KG1 (cell line): ENCODE measurements around the gene DPEP2.
"Not testable (repeated sequence)": the region's sequence is repeated elsewhere in the genome, so short reads cannot be mapped to it uniquely, and the experiment has no call there.

Experiments
- DNase-seq: peaks from one replicate; lab custom pipeline; 2025; lab: John Stamatoyannopoulos, UW

Gene DPEP2

DNA sequence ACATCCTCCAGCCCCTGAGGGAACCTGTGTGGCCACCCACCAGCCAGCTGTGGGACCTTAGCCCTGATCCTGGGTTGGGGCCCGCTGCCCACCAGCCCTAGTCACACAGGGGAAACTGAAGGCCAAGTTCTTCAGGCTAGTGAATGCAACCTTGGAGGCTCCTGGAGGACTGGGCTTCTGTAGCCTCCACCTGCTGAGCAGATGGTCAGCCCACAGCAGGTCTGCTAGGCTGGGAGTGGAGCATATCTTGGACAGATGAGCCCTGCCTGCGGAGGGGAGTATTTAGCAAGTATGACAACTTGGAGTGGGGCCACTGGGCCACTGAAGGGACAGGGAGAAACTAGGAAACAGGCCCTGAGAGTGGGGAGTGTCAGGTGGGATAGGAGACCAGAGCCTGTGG lies 23.1 kb downstream of the DPEP2 start:
- no peak for DNase-seq

DNA sequence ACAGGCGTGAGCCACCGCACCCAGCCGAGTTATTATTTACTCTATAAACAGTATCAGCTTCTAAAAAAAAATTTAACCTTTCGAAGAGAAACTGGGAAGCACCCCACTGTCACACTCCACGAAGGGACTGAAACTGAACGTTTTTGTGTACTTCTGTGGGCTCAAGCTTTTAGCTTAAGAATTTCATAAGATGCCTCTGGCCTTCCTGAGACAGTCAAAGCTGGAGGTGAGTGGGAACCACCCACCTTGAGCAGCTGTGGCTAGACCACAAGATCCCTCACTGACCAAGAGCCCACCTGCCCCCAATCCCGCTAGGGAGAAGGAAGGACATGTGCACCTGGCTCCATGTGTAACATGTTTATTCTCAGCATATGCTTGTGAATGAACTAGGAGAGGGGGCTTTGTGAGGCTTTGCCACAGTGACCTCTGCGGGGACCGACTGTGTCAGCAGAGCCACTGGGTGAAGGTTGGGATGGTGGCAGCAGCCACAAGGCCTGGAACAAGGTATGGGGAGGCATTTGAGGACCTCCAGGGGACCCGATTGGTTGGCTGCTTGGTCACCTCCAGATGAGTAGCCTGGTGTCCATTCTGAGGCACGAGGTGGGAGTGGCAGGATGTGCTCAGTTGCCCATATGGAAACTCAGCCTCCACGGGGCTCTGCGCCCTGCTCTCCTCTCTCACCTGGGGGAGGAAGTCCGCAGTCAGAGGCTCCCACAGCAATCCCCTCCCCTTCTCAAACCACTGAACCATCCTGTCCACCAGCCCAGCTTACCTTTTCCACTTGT lies 23.8 kb downstream of the DPEP2 start:
- DNase-seq, result no peak

DNA sequence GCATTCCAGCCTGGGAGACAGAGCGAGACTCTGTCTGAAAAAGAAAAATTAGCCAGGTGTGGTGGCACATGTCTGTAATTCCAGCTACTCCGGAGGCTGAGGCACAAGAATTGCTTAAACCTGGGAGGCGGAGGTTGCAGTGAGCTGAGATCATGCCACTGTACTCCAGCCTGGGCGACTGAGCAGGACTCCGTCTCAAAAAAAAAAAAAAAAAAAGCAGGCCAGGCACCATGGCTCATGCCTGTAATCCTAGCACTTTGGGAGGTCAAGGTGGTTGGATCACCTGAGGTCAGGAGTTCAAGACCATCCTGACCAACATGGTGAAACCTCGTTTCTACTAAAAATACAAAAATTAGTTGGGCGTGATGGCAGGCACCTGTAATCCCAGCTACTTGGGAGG lies 27.0 kb downstream of the DPEP2 start:
- DNase-seq, result not testable (repeated sequence)

DNA sequence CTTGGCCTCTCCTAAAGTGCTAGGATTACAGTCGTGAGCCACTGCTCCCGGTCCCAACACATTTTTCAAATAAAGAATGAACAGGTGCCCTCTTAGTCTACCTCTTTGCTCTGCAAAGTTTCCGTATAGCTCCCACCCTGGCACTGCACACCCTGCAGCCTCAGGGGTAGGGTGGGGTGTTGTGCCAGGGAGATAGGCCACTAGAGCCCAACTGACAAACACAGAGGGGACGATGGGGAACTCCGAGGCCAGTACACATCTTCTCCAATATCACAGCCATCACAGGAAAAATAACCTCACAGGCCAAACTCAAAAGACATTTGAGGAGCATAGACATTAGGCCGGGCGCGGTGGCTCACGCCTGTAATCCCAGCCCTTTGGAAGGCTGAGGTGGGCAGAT lies 28.2 kb downstream of the DPEP2 start:
- no peak for DNase-seq

DNA sequence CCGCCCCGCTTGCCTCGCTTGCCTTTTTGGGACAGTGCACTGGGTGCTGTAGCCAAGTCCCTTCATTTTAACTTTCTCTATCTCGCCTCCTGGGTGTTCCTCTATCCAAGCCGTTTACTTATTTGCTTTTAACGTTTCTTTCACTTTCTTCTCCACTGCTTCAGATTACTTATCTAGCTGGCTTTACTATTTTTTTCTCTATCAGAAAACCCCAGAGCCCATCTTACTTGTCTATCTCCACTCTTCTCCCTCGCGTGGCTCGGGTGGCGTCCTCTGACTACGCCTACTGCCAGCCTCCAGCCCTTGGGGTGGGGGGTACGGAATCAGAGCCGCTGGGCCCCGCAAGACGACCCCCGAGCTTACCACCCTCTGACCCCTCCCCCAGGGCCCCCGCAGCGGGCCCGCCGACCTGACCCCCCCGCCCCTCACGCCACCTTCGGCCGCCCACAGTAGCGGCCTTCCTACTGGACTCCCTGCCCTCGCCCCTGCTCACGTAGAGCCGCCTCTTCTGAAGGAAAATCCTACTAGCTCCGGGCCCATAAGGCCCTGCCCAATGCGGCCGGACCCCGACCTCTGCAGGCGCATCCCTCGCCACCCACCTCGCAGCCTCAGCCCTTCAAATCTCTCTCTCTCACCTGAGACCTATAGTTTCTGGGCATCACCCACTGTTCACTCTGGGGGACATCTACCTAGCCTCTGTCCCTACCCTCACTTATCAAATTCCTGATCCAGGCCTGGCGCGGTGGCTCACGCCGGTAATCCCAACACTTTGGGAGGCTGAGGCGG lies 29.8 kb downstream of the DPEP2 start:
- no peak for DNase-seq

DNA sequence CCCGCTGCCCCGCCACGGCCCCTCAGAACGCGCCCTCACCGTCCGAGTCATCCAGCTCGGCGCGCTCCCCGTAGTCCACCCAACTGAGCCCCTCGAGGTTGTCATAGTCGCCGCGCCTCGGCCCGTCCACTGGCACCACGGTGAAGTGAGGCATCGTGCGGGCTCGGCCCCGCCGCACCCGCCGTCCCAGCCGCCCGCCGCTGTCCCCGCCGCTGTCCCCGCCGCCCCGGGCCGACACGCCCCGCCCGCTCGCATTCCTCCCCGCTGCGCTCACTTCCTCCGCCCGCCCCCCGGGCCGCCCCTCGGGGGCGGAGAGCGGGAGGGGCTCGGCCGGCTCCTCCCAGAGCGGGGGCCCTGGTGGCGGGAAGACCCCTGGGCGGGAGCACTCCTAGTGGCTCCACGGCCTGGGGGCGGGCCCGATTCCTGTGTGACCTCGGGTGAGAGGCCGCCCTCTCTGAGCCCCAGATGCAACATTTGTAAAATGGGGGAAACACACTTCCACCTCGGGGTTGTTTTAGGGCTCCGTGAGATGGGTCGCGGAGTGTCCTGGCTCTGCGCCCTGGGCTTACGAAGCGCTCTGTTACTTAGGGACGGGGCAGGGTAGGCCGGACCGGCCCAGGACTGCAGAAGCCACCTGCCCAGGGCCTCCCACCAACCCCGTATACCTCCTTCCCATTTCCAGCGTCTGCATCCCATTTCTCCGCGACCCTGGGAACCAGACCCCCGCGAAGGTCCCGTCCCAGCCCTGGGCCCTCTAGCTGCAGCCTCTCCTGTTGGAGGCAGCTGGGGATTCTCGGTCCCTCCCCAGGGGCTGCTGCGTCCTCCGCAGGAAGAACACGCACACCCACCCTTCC lies 30.7 kb downstream of the DPEP2 start, which contains the start of gene SLC12A4:
TSS of gene SLC12A4 (minus strand) at position 238 of the 854 bp plus-strand sequence. CDS start at position 154, 84 bp downstream.
- peak; percentile 43 for DNase-seq

DNA sequence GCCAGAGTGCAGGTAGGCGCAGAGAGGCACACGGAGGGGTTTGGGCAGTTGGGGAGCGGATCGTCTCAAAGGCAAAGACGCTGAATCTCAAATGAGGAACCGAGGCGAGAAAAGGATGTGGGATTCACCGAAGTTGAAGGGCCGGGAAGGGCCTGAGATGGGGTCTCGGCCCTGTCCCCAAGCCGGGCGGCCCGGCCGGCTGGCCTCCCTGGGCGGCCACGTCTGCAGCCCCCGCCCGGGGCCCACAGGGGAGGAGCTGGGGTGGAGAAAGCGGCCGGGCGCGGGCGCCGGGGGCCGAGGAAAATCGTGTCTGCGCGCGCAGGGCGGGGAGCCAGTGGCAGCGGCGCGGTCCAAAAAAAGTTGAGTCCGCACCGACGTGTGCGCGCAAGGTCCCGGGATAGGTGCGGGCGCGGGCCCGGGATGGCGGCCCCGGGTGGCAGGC lies 31.3 kb downstream of the DPEP2 start:
- DNase-seq, result no peak

DNA sequence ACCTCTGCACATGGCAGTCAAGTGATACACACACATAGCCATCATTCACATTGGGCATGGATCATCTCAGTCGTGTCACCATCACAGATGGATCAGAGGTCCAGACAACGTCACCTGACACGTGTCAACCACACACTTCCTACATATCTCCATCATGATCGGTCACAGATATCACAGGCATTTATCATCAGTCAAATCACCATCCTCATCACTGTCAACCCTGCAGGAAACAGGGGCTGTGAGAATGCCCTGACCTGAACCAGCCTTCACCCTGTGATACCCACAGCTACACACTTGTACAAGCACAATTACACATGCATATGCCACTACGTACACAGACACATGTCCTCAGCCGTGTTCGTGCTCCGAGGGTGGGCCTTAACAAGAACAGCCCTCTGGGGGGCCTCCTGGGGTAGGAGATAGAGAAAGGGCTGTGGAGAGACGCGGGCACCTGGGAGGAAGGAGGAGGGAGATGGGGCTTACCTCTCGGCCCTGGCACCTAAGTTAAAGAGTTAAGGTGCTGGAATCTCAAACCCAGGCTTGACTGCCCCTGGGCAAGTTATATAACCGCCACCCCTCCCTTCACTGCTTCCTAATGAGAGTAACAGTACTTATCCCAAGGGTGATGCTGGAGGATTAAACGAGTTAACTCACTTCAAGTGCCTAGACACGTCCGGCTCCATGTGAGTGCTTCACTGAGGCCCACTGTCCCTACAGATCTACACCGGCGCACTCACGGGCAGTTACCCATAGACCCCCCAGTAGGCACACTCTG lies 31.9 kb downstream of the DPEP2 start:
- DNase-seq, result no peak

DNA sequence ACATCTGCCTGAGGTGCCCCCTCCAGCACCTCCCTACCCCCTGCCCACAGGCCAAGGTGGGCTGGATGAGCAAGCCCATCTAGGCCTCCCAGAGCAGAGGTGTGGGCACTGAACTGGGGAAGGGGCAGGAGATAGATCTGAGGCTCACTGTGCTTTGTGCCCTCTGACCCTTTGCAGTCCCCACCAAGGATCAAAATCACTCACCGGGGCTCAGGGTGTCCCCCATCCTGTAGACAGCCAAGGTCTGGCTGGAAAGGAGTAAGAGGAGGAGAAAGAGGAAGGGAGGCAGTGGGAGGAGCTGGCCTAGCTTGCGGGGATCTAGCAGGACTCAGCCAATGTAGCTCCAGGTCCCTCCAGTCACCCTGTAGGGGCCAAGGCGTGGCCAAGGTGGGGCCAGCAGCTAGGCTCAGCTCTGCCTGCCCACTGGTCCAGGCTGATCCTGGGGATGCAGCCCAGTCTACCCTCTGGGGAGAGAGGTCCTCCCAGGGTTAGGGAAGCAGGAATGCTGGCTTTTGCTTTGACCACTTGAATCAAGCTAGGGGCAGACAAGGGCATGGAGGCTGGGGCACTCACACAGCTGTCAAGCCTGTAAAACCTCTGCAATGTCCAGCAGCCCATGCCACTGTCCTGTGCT lies 32.6 kb downstream of the DPEP2 start:
- DNase-seq, result no peak

DNA sequence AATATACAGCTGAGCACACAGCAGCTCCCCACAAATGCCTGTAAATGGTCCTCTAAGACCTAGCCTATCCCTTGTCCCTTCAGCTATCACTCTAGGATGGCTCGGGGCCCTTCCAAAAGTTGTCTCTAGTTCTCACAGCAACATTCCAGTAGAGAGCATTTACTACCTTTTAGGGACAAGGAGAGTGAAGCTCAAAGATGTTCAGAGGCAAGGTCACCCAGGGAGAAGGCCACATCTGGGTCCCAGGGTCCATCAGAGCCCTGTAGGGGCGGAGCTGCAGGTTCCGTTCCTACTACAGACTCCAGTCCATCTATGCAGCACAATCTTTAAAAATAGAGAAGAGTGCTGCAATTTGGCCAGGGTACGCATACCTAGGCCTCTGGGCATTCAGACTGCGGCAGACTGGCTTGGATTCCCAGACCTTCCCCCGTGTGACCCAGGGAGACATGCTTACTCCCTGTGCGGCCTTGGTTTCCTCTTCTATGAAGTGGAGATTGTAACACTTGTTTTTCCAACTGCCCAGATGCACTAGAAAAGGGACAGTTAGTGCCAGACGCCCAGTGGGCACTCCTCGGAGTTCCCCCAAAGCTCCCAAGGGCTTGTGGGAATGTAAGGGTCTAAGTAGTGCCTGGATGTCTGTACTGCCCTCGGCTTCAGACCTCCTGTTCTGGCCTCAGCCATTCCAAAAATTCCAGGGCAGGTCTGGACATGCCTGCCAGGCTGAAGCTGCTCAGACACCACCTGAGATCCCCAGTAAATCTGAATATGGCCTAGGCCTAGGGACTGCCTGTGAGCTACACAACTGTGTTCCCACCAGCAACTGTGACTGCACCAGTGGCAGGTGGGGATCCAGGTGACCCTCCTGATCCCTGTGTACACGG lies 33.4 kb downstream of the DPEP2 start:
- no peak for DNase-seq

DNA sequence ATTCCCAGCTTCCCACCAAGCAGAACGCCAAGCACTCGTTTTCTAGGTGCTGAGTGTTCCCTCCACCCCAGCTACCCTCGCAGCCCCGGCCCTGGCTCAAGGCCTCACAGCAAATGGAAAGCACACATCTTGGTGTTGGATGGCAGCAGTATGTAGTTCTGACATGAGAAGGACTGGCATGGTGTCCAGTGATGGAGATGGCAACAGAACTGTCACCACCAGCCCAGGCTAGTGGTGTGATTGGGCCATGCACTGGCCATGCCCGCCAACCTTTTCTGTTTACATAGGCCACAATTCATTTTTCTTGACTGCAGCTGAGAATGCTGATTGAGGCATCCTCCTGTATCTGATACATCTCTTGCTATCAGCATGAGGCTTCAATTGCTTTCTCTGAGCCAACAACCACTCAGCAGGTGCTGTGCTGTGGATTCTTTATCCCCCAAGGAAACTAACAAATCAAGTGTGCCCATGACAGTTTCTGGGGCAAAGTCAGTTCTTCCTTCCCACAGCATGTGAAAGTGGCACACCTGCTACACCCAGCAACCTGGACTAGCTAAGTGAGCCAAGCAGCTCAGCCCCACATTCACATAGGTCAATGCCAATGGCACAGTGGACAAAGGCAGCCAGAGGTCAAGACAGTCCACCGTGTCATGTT lies 34.7 kb downstream of the DPEP2 start:
- no peak for DNase-seq

DNA sequence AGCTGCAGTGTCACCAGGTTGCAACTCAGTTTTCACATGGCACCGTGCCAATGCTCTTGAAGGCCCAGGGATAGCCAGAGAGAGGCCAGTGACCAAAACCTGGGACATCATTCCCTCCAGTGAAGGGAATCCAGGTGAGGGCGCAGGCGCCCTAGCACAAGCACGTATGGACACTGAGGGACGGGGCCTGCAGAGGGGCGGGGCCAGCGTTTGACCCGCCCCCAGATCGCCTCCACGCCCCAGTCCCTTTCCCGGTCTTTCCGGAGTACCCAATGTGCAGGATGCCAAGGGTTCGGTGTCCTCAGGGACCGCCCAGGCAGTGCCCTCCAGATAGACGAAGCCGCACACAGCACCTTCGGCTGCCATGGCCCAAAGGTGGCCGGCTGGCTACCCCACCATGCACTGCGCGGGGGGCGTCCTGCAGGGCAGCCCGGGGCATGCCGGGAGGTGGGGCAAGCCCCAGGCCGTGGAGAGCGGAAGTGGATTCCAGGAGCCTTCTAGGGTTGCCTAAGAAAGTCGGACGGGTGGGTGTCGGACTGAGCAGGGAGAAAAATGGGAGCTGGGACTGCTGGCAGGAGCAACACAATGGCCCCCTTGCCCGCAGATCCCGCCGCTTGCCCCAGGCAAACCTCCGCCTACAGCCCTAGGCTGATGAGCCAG lies 35.5 kb downstream of the DPEP2 start:
- DNase-seq, result no peak

DNA sequence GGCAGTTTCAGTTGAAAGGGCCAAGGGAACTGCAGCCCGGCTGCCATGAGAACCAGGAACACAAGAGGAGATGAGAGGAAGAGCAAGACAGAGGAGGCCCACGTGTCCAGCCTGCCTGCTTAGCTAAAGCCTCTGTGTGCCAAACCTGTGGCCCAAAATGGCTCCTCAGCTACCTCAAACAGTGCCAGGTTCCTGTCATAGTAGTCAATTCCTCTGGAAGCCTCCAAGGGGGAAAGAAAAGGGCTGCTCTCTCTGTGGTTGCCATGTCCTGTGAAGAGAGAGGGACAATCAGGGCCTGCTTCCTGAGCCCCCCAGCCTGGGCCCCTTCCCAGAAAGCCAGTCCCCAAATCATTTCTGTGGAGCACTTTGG lies 36.0 kb downstream of the DPEP2 start:
- DNase-seq, result no peak

DNA sequence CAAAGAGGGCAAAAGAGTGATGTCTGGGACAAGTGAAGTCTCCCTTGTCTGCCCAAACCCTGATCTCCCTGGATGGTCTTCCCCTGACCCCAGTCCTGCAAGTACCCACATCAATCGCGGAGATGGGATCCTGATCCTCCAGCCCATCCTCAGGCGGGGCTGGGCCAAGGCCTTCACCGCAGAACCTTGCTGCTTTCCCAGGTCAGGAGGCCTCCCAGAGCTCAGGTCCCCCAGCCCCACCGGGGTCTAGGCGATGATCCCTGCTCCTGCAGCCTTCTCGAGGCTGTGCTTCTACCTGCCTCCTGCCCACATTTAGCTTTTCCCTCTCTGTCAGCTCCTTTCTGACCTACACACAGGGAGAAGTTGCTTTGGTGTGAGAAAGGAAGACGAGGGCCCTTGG lies 37.1 kb downstream of the DPEP2 start:
- DNase-seq, result no peak

DNA sequence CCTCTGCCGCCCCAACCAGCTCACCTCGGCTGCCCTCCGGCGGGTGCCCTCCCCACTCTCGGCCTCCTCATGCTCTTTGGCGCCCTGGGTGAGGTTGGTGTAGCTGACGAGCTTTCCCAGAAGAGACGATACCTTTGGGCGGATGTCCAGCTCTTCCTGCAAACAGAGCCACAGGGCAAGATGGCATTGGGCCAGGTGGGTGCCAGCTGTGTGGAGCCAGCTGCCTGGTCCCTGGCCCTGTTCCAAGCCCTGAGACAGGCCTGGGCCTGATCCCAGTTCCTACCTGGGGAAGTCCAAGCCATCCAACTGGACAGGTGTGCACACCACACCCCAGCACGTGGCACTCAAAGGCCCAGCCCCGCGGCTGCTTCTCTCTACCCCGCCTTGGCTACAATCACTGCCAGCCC lies 37.7 kb downstream of the DPEP2 start:
- no peak for DNase-seq

DNA sequence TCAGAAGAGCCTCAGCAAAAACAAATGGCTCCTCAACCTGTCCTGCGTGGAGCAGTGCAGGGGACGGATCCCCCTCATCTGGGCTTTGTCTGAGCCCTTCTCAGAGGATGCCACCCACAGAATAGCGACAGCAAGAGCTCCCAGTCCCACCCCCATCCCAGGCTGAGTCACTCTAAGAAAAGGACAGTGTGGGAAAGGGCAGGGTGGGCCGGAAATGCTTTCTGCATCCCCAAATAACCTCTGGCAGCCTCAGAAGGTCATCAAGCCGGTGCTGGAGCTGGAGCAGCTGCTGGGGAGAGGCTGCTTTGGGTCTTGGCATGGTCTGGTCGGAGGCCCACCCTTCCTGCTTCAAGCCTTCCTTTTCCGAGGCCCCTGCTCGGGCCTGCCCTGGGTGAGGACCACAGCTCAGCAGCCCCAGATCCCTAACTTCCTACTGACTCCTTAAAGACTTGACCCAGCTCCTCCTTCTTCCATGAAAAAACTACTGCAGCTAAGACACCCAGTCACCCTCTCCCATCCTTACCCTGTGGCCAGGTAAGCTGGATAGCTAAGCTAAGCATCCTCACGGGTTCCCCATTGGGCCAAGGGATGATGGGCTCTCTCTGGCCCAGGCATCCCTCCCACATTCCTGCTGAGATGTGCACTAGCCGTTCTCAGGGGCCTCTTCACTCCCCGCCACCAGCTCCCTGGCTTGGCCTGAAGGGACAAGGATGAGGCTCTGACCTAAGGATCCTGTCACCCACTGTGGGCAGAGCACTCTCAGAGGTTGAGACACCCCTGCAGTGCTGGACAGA lies 39.6 kb downstream of the DPEP2 start:
- no peak for DNase-seq

DNA sequence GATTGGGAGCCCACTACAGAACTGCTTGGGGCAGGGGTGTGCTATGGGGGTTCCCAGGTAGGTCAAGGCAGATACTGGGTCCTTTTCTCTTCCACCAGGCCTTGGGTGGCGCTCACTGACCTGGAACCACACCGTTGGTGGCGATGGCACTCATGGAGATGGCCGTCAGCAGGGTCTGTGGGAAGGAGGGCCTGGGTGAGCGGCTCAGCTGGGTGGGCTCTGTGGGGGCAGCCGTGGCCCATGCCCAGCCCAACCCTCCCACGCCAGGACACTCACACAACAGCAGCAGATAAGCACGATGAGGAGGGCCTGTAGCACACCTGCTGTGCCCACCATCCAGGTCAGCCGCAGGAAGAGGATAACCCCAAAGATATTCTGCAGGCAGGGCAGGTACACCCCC lies 41.7 kb downstream of the DPEP2 start:
- no peak for DNase-seq
